Neural cell (in vitro differentiated cells): ENCODE measurements around the gene GDPD5. TPM values are rescaled to one million over a fixed set of nuclear protein-coding genes. Genes with fewer than 3 reads are reported as not detected.

Experiments
- H2AFZ ChIP-seq: fragments of 200-600, 300-800 bp; sonication (generic), shearing (Covaris generic); 2 replicates; pipeline ENCODE4 v1.6.0; 2014; ENCODE audit warnings: low read depth, mild to moderate bottlenecking, antibody characterized with exemption, low read length, moderate library complexity
- H3F3A ChIP-seq: fragments of 200-600 bp; shearing (Covaris generic); 2 replicates; pipeline ENCODE4 v1.6.1; 2016; ENCODE audit warnings: mild to moderate bottlenecking, moderate library complexity, mixed read lengths, antibody characterized with exemption, low read length; ENCODE audit not compliant: insufficient read depth, poor library complexity, severe bottlenecking
- H3K27ac ChIP-seq: fragments of 200-600, 300-800 bp; sonication (generic), shearing (Covaris generic); 2 replicates; pipeline ENCODE4 v1.5.1; 2014; ENCODE audit warnings: mild to moderate bottlenecking, low read length, moderate library complexity
- H3K27me3 ChIP-seq: fragments of 300-800, 200-600 bp; sonication (generic), shearing (Covaris generic); 2 replicates; pipeline ENCODE4 v1.6.0; 2014; ENCODE audit warnings: mild to moderate bottlenecking, low read depth, low read length, moderate library complexity; ENCODE audit not compliant: insufficient read depth
- H3K36me3 ChIP-seq: fragments of 300-800, 200-600 bp; sonication (generic), shearing (Covaris generic); 2 replicates; pipeline ENCODE4 v1.5.1; 2014; ENCODE audit warnings: mild to moderate bottlenecking, antibody characterized with exemption, low read length, moderate library complexity; ENCODE audit not compliant: insufficient read depth
- H3K4me2 ChIP-seq: fragments of 300-800, 200-600 bp; sonication (generic), shearing (Covaris generic); 2 replicates; pipeline ENCODE4 v1.6.0; 2014; ENCODE audit warnings: mild to moderate bottlenecking, low read length
- H3K4me3 ChIP-seq: fragments of 300-800, 200-600 bp; sonication (generic), shearing (Covaris generic); 2 replicates; pipeline ENCODE4 v1.5.1; 2014; ENCODE audit warnings: mild to moderate bottlenecking, low read length, moderate library complexity
- H3K79me2 ChIP-seq: fragments of 200-600 bp; shearing (Covaris generic); replicated peaks from 2 replicates; pipeline ENCODE4 v1.6.0; 2014; ENCODE audit warnings: mild to moderate bottlenecking, low read length, moderate library complexity; ENCODE audit not compliant: insufficient read depth
- H3K9ac ChIP-seq: fragments of 300-800, 200-600 bp; sonication (generic), shearing (Covaris generic); 2 replicates; pipeline ENCODE4 v1.6.1; 2016; ENCODE audit warnings: mild to moderate bottlenecking, low read length, mixed read lengths
- H3K9me2 ChIP-seq: fragments of 200-600 bp; shearing (Covaris generic); 2 replicates; pipeline ENCODE4 v1.6.1; 2016; ENCODE audit warnings: mild to moderate bottlenecking, low read length, mixed read lengths; ENCODE audit not compliant: insufficient read depth
- H3K9me3 ChIP-seq: fragments of 200-600, 300-800 bp; sonication (generic), shearing (Covaris generic); 2 replicates; pipeline ENCODE4 v1.6.1; 2016; ENCODE audit warnings: mild to moderate bottlenecking, mixed run types, low read length, moderate library complexity, mixed read lengths
- H4K20me1 ChIP-seq: fragments of 200-600 bp; shearing (Covaris generic); 2 replicates; pipeline ENCODE4 v1.6.1; 2016; ENCODE audit warnings: mild to moderate bottlenecking, mixed run types; ENCODE audit not compliant: insufficient read depth
- EP300 ChIP-seq: fragments of 450-650 bp; conservative IDR thresholded peaks from 2 replicates; pipeline ENCODE4 v1.6.1; 2014; ENCODE audit warnings: antibody characterized with exemption, mild to moderate bottlenecking, moderate library complexity; ENCODE audit not compliant: poor library complexity, severe bottlenecking
- EZH2 ChIP-seq: fragments of 200-600, 300-800 bp; shearing (Covaris generic), sonication (generic); IDR thresholded peaks from 2 replicates; pipeline ENCODE4 v1.6.1; 2014; ENCODE audit warnings: antibody characterized with exemption, low read length, borderline replicate concordance, mild to moderate bottlenecking; ENCODE audit not compliant: insufficient read depth, poor library complexity, severe bottlenecking
- MXI1 ChIP-seq: fragments of 450-650 bp; conservative IDR thresholded peaks from 2 replicates; pipeline ENCODE4 v1.6.1; 2014; ENCODE audit warnings: antibody characterized with exemption, mild to moderate bottlenecking; ENCODE audit not compliant: poor library complexity, severe bottlenecking
- POLR2AphosphoS5 ChIP-seq: IDR thresholded peaks from 2 replicates; pipeline ENCODE4 v1.6.1; 2012
- RAD21 ChIP-seq: fragments of 450-650 bp; conservative IDR thresholded peaks from 2 replicates; pipeline ENCODE4 v1.6.1; 2014; ENCODE audit warnings: antibody characterized with exemption, mild to moderate bottlenecking, moderate library complexity
- REST ChIP-seq: IDR thresholded peaks from 2 replicates; pipeline ENCODE4 v1.6.1; 2012; ENCODE audit warnings: borderline replicate concordance
- SMC3 ChIP-seq: fragments of 450-650 bp; conservative IDR thresholded peaks from 2 replicates; pipeline ENCODE4 v1.6.1; 2014; ENCODE audit warnings: antibody characterized with exemption, mild to moderate bottlenecking, moderate library complexity; ENCODE audit not compliant: poor library complexity
- TAF1 ChIP-seq: IDR thresholded peaks from 2 replicates; pipeline ENCODE4 v1.6.1; 2012; ENCODE audit warnings: low read depth
- polyA plus RNA-seq: library from polyadenylated mRNA; depleted of rRNA; stranded (reverse); fragments of >200 nt; gene quantifications from 2 replicates; pipeline ENCODE4 v1.2.3, GENCODE V29; 2014
- TF ChIP-seq, protein P1 (sequence below): fragments of 450-650 bp; IDR thresholded peaks from 2 replicates; pipeline ENCODE4 v1.5.1; 2014; ENCODE audit warnings: antibody characterized with exemption, mild to moderate bottlenecking, moderate library complexity; ENCODE audit not compliant: poor library complexity, severe bottlenecking

GDPD5 gene
- polyA plus RNA-seq, 1 donor from 2014 or later, result 19.2 TPM

GRCh38 chr11:75398906-75399305, 126.8 kb downstream of the GDPD5 start:
- Histone ChIP-seq H3F3A (no peaks in the 10 kb centered on the region), H3K4me2 (no peak overlapping the region), H3K4me3 (no peak overlapping the region), H3K9me2 (no peaks in the 10 kb centered on the region), H3K27me3 (no peaks in the 10 kb centered on the region), H3K9me3 (no peaks in the 10 kb centered on the region), H2AFZ (no peak overlapping the region), H3K27ac (no peak overlapping the region), H3K36me3 (peaks cover 9% of the 10 kb centered on the region), H4K20me1 (peaks cover 8% of the 10 kb centered on the region), H3K9ac (no peak overlapping the region), H3K79me2 (peaks cover 45% of the 10 kb centered on the region)
- TF ChIP-seq POLR2AphosphoS5, result no peak
- TF ChIP-seq, protein P1, sequence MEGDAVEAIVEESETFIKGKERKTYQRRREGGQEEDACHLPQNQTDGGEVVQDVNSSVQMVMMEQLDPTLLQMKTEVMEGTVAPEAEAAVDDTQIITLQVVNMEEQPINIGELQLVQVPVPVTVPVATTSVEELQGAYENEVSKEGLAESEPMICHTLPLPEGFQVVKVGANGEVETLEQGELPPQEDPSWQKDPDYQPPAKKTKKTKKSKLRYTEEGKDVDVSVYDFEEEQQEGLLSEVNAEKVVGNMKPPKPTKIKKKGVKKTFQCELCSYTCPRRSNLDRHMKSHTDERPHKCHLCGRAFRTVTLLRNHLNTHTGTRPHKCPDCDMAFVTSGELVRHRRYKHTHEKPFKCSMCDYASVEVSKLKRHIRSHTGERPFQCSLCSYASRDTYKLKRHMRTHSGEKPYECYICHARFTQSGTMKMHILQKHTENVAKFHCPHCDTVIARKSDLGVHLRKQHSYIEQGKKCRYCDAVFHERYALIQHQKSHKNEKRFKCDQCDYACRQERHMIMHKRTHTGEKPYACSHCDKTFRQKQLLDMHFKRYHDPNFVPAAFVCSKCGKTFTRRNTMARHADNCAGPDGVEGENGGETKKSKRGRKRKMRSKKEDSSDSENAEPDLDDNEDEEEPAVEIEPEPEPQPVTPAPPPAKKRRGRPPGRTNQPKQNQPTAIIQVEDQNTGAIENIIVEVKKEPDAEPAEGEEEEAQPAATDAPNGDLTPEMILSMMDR, result no peak
- no peak for TF ChIP-seq REST
- no peak for TF ChIP-seq TAF1
- no peak for TF ChIP-seq MXI1
- no peak for TF ChIP-seq RAD21
- no peak for TF ChIP-seq SMC3
- no peak for TF ChIP-seq EZH2
- TF ChIP-seq EP300, result no peak

- Histone ChIP-seq H3F3A (no peaks in the 10 kb centered on the region), H3K36me3 (no peaks in the 10 kb centered on the region), H4K20me1 (no peaks in the 10 kb centered on the region), H3K4me2 (no peak overlapping the region), H3K4me3 (no peak overlapping the region), H3K9me3 (no peaks in the 10 kb centered on the region), H3K79me2 (no peaks in the 10 kb centered on the region), H3K9me2 (no peaks in the 10 kb centered on the region), H3K9ac (no peak overlapping the region), H3K27me3 (no peaks in the 10 kb centered on the region), H2AFZ (no peak overlapping the region), H3K27ac (no peak overlapping the region)
- TF ChIP-seq TAF1 (no peak), SMC3 (no peak)
Observed at GRCh38 chr11:75394085-75394840, 131.5 kb downstream of the GDPD5 start.
